Stimulated activated CD8-positive, alpha-beta memory T cell treated with anti-CD3 and anti-CD28 coated beads, Interleukin-7, amount 100 ng/mL, for 48 hours (primary cell): ENCODE measurements around the gene AIPL1.

ENCODE experiments used
- DNase-seq, 2 donors: peaks; one replicate each; pipeline ENCODE4 v3.0.0-alpha.2; 2020; ENCODE audit warnings: low read depth in 1 of 2; ENCODE audit errors: extremely low read depth in 1 of 2

Gene AIPL1

DNA sequence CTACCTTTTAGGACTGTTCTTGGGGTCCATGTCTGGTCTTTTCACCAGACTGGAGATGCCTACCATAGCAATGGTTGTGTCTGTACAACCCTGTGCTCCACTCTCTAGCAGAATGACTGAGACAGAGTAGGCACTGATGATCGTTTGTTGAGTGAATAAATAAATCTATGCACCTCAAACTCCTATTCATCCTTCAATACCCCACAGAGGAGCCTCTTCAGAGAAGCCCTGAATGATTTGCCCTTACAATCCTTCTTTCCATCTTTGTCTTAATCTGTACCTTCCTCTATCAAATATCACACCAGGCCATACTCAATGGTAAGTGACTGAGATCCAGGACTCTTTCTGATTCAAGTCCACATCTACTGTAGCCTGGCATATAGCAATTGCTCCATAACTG lies 32.6 kb upstream of the AIPL1 start:
- no peak for DNase-seq

DNA sequence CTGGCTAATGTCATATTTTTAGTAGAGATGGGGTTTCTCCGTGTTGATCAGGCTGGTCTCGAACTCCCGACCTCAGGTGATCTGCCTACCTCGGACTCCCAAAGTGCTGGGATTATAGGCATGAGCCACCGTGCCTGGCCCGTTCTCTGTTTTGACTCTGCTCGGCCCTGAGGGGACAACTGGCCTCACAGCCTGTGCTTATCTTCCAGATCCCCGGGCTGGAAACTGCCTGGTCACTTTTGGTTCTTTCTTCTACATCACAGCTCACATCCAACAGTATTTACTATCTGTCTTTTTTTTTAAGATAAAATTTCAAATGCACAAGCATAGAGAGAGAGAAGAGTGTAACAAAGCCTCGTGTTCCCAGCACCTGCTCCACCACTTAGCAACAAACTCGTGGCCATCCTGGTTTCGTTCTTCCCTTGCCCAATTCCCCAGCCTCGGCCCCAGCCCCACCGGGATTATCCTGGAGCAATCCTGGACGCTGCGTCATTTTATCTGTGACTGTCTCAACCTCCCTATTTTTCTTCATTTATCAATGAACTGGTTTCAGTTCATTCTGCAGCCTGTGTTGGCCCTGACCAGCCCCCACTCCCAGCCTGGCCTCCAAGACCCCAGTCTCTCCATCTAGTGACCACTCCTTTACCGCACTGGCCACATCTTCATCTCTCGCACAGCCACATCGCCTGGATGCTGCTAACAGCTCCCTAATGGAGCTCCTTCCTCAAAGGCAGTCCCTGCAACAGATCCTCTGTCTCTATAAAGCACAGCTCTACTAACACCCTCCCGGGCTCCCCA lies 30.5 kb upstream of the AIPL1 start:
- no peak for DNase-seq

DNA sequence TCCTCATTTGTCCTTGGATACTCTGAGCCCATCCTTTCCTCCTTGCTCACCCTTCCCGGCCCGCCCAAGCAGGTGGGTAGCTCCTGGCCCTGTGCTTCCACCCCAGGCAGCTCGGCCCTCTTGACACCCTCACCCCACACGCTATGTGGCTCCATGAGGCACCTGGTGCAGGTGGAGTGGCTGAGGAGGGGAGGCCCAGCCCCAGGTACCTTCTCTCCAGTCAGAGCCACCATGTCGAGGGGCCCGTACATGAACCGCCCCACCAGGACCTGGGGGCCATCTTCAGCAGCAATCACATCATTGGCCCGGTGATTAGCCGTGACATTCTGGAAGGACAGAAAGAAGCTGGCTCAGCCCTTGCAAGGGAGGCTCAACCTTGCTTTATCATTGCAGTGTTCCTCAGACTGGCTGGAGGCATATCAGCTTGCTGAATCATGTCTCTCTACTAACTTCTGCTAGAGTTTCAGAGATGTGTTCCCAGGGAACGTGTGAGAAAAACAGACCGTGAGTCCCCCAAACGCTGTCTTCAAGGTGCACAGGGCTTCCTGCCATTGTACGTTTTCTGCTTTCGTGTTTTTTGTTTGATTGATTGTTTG lies 29.6 kb upstream of the AIPL1 start:
- DNase-seq, result no peak

DNA sequence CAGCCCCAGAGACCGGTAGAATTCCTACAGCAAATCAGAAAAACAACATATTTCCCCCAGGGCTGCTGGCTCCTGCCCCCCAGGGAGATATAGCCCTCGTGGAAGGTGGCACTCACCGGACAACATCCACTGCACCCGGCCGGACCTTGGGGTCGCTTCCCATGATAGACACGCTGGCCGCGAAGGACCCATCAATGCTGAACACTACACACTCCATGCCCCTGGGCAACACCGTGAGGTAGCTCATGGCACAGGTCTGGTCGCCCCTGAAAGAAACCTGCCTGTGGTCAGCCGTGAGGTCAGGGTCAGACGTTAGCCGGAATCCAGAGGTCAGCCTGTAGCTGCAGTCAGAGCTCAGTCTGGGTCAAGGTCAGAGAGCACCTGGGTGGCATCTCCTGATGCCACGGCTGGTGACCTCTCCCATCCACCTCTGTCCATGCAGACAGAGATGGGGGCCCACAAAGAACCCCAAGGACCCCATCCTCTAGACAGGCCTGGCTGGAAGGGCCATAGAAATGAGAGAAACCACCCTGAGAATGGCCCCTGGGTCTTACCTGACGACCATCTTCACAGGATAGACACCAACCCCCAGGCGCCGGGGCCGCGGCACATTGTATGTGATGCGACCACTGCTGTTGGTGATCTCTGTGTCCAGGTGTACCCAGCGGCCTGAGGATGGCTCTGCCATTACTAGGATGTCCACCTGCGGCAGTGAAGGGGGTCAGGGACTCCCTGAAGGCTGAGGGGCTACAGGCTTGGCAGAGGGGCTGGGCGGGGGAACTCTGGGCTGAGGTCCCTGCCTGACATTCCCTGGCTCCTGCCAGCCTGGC lies 28.9 kb upstream of the AIPL1 start:
- DNase-seq, result no peak

DNA sequence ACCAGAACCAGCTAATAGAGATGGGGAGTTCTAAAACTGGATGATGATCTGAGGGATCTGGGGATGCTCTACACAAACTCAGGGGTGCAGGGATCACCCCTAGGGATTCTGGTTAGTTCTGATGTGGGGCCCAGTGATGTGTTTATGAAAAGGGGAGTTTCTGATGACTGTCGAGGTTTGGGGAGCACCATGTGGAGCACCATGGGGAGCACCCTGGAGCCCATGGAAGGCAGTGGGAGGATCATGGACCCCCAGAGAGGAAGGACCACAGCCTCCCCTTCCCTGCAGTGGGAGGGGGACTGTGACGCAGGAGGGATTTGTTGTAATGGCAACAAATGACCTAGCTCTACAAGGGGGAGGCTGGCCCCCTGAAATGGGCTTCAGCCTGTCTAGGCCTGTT lies 27.8 kb upstream of the AIPL1 start:
- DNase-seq, result no peak

DNA sequence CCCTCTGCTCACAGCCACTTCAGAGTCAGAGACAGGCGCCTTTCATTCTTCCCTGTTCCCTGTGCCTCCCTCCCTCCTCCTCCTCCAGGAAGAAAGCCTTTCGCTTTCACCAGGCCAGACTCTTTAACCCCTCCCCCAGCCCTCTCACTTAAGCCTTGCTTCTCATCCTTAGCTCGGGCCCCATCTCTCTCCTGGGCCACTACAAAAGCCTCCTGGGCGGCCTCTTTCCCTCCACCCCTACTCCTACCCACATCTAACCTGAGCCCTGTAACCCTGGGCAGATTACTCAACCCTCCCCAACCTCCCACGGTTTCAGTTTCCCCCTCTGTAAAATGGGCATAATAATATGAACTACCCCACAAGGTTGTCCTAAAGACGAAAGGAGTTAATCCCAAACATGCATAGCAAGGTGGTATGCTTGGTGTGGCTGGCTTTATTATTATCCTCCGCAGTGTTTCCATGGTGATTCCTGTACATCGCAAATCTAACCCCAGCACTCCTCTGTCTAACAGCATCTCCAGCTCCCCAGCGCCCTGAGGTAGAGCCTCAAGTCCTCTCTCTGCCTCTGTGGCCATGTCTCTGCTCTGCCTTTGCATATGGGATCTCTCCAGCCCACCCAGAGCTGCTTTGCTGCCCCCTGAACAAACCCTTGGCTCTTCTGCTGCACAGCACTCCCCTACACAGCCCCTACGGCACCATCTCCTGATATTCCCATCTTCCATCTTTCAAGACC lies 27.0 kb upstream of the AIPL1 start:
- peak in 1 of 2 donors; percentile 20 for DNase-seq

DNA sequence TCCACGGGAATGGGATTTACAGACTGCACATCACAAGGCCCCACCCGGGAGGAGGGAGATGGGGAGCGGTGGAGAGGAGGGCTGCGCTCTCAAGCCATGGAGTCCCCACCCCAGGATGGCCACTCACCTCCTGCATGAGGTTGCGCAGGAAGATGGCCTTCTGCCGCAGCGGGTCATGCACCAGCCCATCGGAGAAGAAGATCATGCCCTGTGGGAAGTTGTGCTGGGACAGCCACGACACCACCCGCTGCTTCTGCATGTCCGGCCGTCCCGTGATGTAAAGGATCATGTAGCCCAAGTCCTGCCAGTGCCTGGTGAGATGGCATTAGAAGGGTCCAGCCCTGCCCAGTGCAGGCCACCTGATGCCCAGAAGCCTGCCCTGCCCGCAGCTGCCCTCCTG lies 26.3 kb upstream of the AIPL1 start:
- DNase-seq, result no peak

DNA sequence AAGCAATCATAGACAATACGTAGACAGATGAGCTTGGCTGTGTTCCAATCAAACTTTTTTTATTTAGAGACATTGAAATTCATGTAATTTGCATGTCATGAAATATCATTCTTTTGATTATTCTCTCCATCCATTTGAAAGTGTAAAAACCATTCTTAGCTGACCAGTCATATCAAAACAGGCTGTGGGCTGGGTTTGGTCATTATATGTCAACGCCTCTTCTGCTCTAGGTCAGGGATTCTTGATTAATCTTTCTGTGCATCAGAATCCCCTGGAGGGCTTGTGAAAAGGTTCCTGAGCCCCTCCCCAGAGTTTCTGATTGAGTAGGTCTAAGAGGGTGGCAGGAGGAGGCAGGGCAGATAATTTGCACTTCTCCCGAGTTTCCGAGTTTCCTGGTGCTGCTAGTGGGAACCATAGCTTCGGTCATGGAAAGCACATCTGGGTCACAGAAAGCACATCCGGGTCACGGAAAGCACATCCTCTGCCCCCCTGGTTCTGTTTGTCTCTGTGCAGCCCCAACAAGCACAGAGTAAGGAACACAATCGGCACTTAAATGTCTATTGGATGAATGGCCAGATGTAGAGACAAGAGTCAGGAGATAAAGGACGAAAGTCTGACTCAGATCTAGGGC lies 25.7 kb upstream of the AIPL1 start:
- no peak for DNase-seq

DNA sequence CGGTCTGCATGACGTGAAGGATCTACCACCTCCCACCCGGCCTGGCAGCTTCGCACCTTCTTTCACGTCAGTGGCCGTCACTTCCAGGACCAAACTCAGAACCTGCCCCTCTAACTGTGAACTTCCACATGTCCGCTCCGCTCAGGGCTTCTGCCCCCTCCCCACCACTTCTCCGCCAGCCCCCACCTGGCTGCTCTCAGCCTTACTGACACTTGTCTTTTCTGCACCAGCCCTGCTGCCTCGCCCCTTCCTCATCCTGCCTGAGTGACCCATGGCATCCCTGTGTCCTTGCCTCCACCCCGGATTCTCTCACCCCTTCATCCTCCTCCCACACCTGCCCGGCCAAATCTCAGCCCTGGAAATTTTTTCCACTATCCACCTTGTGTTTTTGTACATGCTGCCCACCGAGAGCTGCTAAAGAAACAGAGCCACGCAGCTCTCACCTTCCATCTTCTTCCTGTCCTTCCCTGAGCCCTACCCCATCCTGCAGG lies 23.6 kb upstream of the AIPL1 start:
- DNase-seq, result no peak

DNA sequence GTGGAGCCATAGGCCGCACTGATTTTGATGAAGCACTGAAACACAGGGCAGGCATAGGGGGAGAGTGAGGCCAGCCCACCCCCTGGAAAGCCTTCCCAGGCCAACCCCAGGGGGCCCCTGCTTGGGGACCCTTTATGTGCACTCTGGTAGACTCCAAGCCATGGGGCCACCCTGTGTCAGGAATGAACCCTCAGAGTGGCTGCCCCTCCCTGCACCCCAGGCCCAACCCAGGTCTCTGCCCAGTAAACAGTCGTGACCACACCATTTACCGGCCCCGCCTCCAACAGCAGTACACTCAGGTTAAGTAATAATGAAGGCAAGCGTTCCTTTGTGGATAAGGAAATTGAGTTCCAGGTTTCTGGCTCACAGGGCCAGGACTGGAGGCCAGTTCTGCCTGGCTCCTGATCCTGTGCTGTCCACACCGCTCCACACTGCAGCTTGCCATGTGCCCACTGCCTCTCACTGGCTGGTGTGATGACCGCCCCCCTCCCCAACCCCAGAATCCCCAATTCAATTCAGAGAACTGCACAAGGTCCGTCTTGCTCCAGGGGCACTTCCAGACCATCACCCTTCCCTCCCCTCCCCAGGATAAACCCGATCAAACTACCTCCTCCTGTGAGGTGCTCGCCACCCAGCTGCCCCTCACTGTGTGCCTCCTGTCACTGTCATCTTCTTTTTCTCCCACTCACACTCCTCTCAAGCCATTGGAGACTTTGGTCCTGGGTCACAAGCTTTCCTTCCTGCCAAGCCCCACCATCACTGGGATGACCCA lies 23.0 kb upstream of the AIPL1 start:
- no peak for DNase-seq

DNA sequence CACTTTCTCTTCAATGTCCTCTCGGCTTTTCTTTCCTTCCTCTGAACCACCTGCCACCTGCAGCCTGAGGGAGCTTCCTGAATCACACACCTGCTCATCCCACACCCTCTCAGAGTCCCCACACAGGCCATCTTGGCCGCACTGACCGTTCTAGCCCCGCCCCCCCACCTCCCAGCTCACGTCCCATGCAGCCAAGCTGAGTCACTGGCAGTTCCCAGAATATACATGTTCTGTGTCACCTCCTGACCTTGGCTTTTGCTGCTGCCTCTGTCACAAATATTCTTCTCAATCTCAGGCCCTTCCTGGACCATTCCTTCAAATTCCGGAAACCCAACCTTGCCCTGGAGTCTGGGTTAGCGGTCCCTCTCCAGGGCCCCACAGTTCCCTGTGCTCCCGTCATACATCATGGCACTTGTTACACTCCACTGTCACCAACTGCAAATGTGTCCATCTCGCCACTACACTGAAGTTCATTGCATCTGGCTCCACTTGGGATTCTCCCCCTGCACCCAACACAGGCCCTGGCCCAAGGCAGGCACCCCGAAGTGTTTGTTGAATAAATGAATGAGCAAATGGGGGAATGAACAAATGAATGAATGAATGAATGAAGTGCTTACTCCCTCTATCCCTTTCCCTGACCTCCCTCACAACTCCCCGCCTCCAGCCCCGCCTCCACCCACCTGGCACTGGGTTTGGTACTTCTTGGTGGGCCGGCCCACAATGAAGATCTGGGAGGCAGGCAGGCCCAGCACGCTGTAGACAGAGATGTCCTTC lies 22.2 kb upstream of the AIPL1 start:
- no peak for DNase-seq

DNA sequence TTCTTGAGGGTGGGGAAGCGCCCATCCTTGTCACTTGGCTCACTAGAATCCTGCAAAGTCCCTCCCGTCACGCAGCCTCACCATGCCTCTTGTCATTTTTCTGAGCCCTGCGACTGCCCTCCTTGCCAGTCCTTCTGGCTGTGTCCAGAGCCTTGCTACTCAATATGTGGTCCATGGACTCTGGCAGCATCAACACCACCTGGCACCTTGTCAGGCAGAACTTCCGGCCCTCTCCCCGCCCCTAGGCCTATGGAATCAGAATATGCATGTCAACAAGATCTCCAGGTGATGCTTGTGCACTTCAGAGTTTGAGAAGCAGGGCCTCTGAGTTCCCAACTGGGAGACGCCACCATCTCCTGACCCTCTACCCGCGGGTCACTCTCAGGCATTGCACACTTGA lies 21.4 kb upstream of the AIPL1 start:
- no peak for DNase-seq

DNA sequence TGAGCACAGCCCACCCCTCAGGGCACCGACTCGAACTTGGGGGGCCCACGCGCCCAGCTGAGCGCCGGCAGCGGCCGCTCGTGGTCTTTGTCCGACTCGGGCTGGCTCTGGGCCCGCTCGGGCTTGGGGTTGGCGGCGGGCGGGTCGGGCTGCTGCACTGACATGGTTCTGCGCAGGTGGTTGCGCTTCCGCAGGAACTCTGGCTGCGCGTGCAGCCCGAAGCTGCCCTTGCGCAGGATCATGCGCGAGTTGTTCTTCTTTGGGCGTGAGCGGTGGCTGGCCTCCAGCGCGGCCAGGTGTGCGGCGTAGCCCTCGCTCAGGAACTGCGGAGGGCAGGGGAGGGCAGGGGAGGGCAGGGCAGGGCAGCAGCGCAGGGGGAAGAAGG lies 20.4 kb upstream of the AIPL1 start:
- no peak for DNase-seq

DNA sequence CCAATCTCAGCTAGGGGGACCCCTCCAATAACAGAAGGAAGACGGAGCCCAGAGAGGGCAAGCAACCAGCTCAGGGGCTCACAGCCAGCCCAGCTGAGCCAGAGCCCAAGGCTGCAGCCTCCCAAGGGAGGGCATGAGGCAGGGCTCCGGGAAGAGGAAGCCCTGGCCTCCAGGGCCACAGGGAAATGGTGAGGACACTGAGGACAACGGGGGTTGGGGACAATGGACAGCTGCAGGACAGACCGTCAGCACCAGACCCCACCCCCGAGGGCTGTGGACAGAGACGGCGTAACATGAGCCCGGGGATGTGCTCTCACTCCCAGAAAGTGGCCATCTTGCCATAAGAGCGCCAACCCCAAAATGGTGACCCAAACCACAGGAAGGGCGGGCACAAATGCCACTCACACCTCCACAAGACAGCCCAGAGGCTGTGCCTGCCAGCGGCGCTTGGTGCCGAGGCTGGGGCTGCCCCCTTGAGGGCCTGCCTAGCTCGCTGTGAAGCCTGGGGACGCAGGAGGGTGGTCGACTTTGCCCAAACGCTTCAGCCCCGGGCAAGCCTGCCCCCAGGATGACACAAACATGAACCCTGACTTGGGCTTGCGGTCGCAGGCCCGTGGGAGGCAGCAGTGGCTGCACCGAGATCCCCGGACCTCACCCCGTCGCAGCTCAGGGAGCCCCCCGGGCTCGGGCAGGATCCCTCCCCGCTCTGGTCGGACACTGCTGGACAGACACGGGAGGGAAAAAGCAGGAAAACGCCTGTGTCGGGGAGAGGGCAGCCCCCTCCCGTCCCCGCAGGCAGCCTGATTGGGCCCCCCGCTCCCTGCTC lies 19.8 kb upstream of the AIPL1 start:
- no peak for DNase-seq

DNA sequence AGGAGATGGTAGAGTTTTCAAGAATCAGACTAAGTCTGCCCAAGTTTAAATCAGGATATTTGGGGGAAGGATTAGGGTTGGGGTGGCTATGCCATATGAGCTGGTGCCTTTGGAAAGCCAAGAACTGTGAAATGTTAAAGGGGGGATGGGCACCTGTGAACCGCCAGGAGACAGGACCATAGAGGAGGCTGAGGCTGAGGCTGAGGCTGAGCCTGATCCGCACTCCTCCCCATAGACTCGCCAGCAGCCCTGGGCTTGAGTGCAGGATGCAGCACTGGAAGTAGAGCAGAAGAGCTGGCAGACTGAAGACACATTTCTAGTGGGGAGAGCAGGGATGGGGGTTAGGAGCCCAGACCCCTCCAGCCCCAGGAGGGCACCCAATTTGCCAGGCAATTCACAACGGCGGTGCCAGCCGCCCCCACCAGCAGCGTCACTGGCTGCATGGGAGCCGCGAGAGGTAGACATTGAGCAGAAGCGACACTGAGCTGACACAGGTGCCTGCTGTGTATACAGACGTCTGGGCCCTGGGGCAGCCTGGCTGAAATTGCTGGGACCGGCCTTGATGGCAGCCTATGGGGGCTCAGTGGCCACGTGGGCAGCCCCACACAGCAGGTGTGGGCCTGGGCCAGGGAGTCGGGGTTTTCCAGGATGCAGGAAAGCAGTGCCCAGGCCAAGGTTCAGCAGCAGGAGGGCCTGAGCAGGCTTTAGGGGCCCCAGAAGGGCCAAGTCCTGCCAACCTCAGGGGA lies 18.5 kb upstream of the AIPL1 start:
- no peak for DNase-seq

DNA sequence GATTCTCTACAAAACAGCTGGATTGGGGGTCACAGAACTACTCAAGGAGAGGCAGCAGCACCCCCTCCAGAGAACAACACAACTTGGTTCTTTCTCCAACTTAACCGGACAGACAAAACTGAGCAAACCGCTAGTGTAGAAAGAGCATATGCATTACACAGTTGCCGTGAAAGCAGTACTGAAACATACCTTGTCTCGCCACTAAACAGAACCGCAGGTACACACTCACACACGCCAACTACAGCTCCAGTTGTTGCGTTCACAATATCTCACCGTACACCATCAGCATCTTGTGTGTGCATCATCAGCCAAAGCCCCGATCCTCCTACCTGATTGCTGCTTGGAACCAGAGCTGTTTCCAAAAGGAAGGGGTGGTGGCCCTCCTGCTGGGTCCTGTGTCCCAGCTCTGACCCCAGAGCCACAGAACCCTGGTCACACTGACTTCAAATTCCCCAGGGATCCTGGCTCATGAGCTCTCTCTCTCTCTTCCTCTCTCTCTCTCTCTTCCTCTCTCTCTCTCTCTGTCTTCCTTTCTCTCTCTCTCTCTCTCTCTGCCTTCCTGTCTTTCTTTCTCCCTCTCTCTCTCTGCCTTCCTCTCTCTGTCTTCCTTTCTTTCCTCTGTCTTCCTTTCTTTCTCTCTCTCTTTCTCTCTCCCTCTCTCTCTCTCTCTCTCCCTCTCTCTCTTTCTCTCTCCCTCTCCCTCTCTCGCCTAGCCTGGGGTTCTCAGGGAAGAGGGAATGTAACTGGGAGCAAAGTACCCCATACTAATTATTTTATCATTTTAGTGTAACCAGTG lies 17.7 kb upstream of the AIPL1 start:
- no peak for DNase-seq
